Measurements from ENCODE around the gene CREB3L2. TPM values are rescaled to one million over a fixed set of nuclear protein-coding genes. Genes with fewer than 3 reads are reported as not detected.

CREB3L2 gene
- total and polyA plus RNA-seq, 2 of the 13 experiments (the other 11 are each of a cell fraction or from before 2014, with no cell fraction given): 22.1 to 41.1 TPM

DNA sequence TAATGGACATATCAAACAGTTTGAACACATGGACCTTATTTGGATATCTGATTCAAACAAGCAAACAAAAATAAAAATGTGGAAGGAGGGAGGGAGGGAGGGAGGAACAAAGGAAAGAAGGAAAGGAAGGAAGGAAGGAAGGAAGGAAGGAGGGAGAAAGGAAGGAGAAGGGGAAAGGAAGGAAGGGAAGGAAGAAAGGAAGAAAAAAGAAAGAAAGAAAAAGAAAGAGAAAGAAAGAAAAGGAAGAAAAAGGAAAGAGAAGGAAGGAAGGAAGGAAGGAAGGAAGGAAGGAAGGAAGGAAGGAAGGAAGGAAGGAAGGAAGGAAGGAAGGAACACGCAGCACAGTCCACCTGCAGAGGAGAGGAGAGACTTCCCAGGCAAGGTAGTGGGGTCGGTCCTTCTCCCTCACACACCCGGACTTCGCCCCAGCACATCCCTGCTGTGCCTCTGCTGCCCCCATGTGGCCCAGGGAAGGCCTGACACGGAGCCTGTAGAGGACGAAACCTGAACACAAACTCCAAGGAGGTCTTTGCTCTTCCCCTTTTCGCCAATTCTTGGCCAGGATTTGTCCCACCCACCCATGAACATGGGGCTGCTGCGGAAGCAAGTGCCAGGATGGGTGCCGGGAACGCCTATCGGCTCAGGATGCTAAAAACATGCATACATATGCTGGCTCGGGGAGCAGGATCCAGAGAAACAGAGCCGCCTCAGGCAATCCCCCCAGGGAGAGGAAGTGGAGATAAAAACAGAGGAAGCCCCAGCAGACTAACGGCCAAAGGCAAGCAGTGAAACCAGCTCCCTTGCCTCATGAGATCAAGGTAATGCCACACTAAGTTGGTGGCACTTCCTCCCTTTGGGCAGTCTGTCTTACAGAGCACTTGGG lies 102.8 kb downstream of the CREB3L2 start (continued):
- TF ChIP-seq ZSCAN31 (CRISPR knock-in tag; IDR thresholded peaks at IDR 0.05; ENCODE audit: low read depth) (no peak), MLLT10 (CRISPR knock-in tag; IDR thresholded peaks at IDR 0.05) (no peak), TBX2 (CRISPR knock-in tag; IDR thresholded peaks at IDR 0.05; ENCODE audit: borderline replicate concordance) (0 out of 2 replicates have a peak, but pooled peaks have one; percentile 15), ZNF331 (CRISPR knock-in tag; IDR thresholded peaks at IDR 0.05) (0 out of 2 replicates have a peak, but pooled peaks have one; percentile 26), EED (CRISPR knock-in tag; IDR thresholded peaks at IDR 0.05) (0 out of 2 replicates have a peak, but pooled peaks have one; percentile 28), SOX6 (IDR thresholded peaks at IDR 0.05) (no peak), SOX6 (CRISPR knock-in tag; IDR thresholded peaks at IDR 0.05) (peak; percentile 40; the same call in 1 of the 2 replicates), MAZ (IDR thresholded peaks at IDR 0.05; ENCODE audit: borderline replicate concordance, low read depth, low read length) (no peak), MAZ (CRISPR knock-in tag; IDR thresholded peaks at IDR 0.05; ENCODE audit: low read depth) (no peak), SMC3 (IDR thresholded peaks at IDR 0.05; ENCODE audit: low read length) (peak; percentile 67), RORA (CRISPR knock-in tag; IDR thresholded peaks at IDR 0.05) (no peak), KDM3A (CRISPR knock-in tag; IDR thresholded peaks at IDR 0.05; ENCODE audit: low read depth) (peak; percentile 76; the same call in 1 of the 2 replicates), U2AF2 (IDR thresholded peaks at IDR 0.05; ENCODE audit: low read depth, low read length) (peak; percentile 78; the same call in 1 of the 2 replicates), RAD21 (CRISPR knock-in tag; IDR thresholded peaks at IDR 0.05) (peak; percentile 79)
- TF ChIP-seq, protein P1, sequence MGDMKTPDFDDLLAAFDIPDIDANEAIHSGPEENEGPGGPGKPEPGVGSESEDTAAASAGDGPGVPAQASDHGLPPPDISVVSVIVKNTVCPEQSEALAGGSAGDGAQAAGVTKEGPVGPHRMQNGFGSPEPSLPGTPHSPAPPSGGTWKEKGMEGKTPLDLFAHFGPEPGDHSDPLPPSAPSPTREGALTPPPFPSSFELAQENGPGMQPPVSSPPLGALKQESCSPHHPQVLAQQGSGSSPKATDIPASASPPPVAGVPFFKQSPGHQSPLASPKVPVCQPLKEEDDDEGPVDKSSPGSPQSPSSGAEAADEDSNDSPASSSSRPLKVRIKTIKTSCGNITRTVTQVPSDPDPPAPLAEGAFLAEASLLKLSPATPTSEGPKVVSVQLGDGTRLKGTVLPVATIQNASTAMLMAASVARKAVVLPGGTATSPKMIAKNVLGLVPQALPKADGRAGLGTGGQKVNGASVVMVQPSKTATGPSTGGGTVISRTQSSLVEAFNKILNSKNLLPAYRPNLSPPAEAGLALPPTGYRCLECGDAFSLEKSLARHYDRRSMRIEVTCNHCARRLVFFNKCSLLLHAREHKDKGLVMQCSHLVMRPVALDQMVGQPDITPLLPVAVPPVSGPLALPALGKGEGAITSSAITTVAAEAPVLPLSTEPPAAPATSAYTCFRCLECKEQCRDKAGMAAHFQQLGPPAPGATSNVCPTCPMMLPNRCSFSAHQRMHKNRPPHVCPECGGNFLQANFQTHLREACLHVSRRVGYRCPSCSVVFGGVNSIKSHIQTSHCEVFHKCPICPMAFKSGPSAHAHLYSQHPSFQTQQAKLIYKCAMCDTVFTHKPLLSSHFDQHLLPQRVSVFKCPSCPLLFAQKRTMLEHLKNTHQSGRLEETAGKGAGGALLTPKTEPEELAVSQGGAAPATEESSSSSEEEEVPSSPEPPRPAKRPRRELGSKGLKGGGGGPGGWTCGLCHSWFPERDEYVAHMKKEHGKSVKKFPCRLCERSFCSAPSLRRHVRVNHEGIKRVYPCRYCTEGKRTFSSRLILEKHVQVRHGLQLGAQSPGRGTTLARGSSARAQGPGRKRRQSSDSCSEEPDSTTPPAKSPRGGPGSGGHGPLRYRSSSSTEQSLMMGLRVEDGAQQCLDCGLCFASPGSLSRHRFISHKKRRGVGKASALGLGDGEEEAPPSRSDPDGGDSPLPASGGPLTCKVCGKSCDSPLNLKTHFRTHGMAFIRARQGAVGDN (CRISPR knock-in tag; IDR thresholded peaks at IDR 0.05): peak; percentile 67
- TF ChIP-seq, protein P2, sequence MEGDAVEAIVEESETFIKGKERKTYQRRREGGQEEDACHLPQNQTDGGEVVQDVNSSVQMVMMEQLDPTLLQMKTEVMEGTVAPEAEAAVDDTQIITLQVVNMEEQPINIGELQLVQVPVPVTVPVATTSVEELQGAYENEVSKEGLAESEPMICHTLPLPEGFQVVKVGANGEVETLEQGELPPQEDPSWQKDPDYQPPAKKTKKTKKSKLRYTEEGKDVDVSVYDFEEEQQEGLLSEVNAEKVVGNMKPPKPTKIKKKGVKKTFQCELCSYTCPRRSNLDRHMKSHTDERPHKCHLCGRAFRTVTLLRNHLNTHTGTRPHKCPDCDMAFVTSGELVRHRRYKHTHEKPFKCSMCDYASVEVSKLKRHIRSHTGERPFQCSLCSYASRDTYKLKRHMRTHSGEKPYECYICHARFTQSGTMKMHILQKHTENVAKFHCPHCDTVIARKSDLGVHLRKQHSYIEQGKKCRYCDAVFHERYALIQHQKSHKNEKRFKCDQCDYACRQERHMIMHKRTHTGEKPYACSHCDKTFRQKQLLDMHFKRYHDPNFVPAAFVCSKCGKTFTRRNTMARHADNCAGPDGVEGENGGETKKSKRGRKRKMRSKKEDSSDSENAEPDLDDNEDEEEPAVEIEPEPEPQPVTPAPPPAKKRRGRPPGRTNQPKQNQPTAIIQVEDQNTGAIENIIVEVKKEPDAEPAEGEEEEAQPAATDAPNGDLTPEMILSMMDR (CRISPR knock-in tag; IDR thresholded peaks at IDR 0.05): peak; percentile 97
- TF ChIP-seq, protein P3, sequence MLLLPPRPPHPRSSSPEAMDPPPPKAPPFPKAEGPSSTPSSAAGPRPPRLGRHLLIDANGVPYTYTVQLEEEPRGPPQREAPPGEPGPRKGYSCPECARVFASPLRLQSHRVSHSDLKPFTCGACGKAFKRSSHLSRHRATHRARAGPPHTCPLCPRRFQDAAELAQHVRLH (CRISPR knock-in tag; IDR thresholded peaks at IDR 0.05; ENCODE audit: borderline replicate concordance, low read depth): 0 out of 2 replicates have a peak, but pooled peaks have one; percentile 34
- TF ChIP-seq, protein P4, sequence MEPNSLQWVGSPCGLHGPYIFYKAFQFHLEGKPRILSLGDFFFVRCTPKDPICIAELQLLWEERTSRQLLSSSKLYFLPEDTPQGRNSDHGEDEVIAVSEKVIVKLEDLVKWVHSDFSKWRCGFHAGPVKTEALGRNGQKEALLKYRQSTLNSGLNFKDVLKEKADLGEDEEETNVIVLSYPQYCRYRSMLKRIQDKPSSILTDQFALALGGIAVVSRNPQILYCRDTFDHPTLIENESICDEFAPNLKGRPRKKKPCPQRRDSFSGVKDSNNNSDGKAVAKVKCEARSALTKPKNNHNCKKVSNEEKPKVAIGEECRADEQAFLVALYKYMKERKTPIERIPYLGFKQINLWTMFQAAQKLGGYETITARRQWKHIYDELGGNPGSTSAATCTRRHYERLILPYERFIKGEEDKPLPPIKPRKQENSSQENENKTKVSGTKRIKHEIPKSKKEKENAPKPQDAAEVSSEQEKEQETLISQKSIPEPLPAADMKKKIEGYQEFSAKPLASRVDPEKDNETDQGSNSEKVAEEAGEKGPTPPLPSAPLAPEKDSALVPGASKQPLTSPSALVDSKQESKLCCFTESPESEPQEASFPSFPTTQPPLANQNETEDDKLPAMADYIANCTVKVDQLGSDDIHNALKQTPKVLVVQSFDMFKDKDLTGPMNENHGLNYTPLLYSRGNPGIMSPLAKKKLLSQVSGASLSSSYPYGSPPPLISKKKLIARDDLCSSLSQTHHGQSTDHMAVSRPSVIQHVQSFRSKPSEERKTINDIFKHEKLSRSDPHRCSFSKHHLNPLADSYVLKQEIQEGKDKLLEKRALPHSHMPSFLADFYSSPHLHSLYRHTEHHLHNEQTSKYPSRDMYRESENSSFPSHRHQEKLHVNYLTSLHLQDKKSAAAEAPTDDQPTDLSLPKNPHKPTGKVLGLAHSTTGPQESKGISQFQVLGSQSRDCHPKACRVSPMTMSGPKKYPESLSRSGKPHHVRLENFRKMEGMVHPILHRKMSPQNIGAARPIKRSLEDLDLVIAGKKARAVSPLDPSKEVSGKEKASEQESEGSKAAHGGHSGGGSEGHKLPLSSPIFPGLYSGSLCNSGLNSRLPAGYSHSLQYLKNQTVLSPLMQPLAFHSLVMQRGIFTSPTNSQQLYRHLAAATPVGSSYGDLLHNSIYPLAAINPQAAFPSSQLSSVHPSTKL (CRISPR knock-in tag; IDR thresholded peaks at IDR 0.05): 0 out of 2 replicates have a peak, but pooled peaks have one; percentile 15
